ENCODE data around the gene ASXL3. TPM values are rescaled to one million over a fixed set of nuclear protein-coding genes. Genes with fewer than 3 reads are reported as not detected.

The ASXL3 gene
- total RNA-seq, 2 experiments from 2014 or later = not detected

GRCh38 chr18:33641141-33641540 lies 63.1 kb downstream of the ASXL3 start:
- no peak for DNase-seq
- no peaks in the 10 kb centered on the region for H3K36me3 Mint-ChIP-seq
- intact Hi-C loops (cut with micrococcal nuclease) = no loop called here

GRCh38 chr18:33644494-33644893 lies 66.5 kb downstream of the ASXL3 start:
- no peak for DNase-seq
- Mint-ChIP-seq H3K4me3 (no peak overlapping the region), H3K4me1 (ENCODE audit: low read depth) (no peaks in the 10 kb centered on the region), H3K27ac (no peak overlapping the region), H3K36me3 (no peaks in the 10 kb centered on the region), H3K9me3 (no peaks in the 10 kb centered on the region), H3K27me3 (no peaks in the 10 kb centered on the region)
- ChIA-PET CTCF (no interaction called here), POLR2A (no interaction called here)
- intact Hi-C loops (cut with micrococcal nuclease) = no loop called here

More at GRCh38 chr18:33641141-33641540, 63.1 kb downstream of the ASXL3 start:
- ChIA-PET POLR2A (no interaction called here), CTCF (no interaction called here)
- Mint-ChIP-seq H3K4me3 (no peak overlapping the region), H3K4me1 (ENCODE audit: low read depth) (no peaks in the 10 kb centered on the region), H3K27me3 (no peaks in the 10 kb centered on the region), H3K9me3 (peaks cover 5% of the 10 kb centered on the region), H3K27ac (no peak overlapping the region)

- no peak for DNase-seq
- intact Hi-C loops (cut with micrococcal nuclease) = no loop called here
- Mint-ChIP-seq H3K4me3 (no peak overlapping the region), H3K4me1 (ENCODE audit: low read depth) (no peaks in the 10 kb centered on the region), H3K36me3 (no peaks in the 10 kb centered on the region), H3K27me3 (no peaks in the 10 kb centered on the region), H3K9me3 (no peaks in the 10 kb centered on the region), H3K27ac (no peak overlapping the region)
- CTCF ChIA-PET = no interaction called here
- POLR2A ChIA-PET = no interaction called here
Observed at GRCh38 chr18:33647365-33647764, 69.3 kb downstream of the ASXL3 start.

- Mint-ChIP-seq H3K9me3 (no peaks in the 10 kb centered on the region), H3K4me1 (ENCODE audit: low read depth) (no peaks in the 10 kb centered on the region), H3K27me3 (no peaks in the 10 kb centered on the region), H3K27ac (no peak overlapping the region), H3K4me3 (no peak overlapping the region), H3K36me3 (no peaks in the 10 kb centered on the region)
- POLR2A ChIA-PET = no interaction called here
- CTCF ChIA-PET = no interaction called here
- DNase-seq = no peak
- intact Hi-C loops (cut with micrococcal nuclease) = loop anchor here (10.0 kb wide), 1 partner anchor 58 kb away; no protein-coding TSS in a partner anchor
Observed at GRCh38 chr18:33652635-33653034, 74.6 kb downstream of the ASXL3 start.

- Mint-ChIP-seq H3K27me3 (no peaks in the 10 kb centered on the region), H3K36me3 (no peaks in the 10 kb centered on the region), H3K9me3 (no peaks in the 10 kb centered on the region), H3K27ac (no peak overlapping the region), H3K4me3 (no peak overlapping the region), H3K4me1 (ENCODE audit: low read depth) (no peaks in the 10 kb centered on the region)
- intact Hi-C loops (cut with micrococcal nuclease) = loop anchor here (10.0 kb wide), 1 partner anchor 58 kb away; no protein-coding TSS in a partner anchor
- ChIA-PET CTCF (no interaction called here), POLR2A (no interaction called here)
- DNase-seq = no peak
Observed at GRCh38 chr18:33653231-33653630, 75.2 kb downstream of the ASXL3 start.

GRCh38 chr18:33656889-33657448 lies 79.0 kb downstream of the ASXL3 start:
- no peak overlapping the region for H3K27ac Mint-ChIP-seq
- CTCF ChIA-PET = no interaction called here
- H3K4me1 Mint-ChIP-seq (ENCODE audit: low read depth) = no peaks in the 10 kb centered on the region
- no peak for DNase-seq
- peaks cover 3% of the 10 kb centered on the region for H3K9me3 Mint-ChIP-seq
- no peaks in the 10 kb centered on the region for H3K36me3 Mint-ChIP-seq
- intact Hi-C loops (cut with micrococcal nuclease) = loop anchor here (10.0 kb wide), 1 partner anchor 62 kb away; no protein-coding TSS in a partner anchor
- no peaks in the 10 kb centered on the region for H3K27me3 Mint-ChIP-seq
- no peak overlapping the region for H3K4me3 Mint-ChIP-seq
- POLR2A ChIA-PET = no interaction called here

- ChIA-PET POLR2A (no interaction called here), CTCF (no interaction called here)
- H3K27ac Mint-ChIP-seq = no peak overlapping the region
- H3K4me3 Mint-ChIP-seq = no peak overlapping the region
- H3K9me3 Mint-ChIP-seq = peaks cover 5% of the 10 kb centered on the region
- intact Hi-C loops (cut with micrococcal nuclease) = no loop called here
- no peaks in the 10 kb centered on the region for H3K36me3 Mint-ChIP-seq
- no peak for DNase-seq
- H3K27me3 Mint-ChIP-seq = no peaks in the 10 kb centered on the region
- no peaks in the 10 kb centered on the region for H3K4me1 Mint-ChIP-seq (ENCODE audit: low read depth)
Observed at GRCh38 chr18:33660696-33661310, 82.8 kb downstream of the ASXL3 start.

- Mint-ChIP-seq H3K36me3 (no peaks in the 10 kb centered on the region), H3K27ac (no peak overlapping the region), H3K4me1 (ENCODE audit: low read depth) (no peaks in the 10 kb centered on the region), H3K9me3 (peaks cover 11% of the 10 kb centered on the region), H3K4me3 (no peak overlapping the region), H3K27me3 (no peaks in the 10 kb centered on the region)
- ChIA-PET POLR2A (no interaction called here), CTCF (no interaction called here)
- intact Hi-C loops (cut with micrococcal nuclease) = no loop called here
- no peak for DNase-seq
Observed at GRCh38 chr18:33664241-33664874, 86.3 kb downstream of the ASXL3 start.

GRCh38 chr18:33665187-33665586 lies 87.2 kb downstream of the ASXL3 start:
- H3K4me3 Mint-ChIP-seq = no peak overlapping the region
- ChIA-PET POLR2A (no interaction called here), CTCF (no interaction called here)
- intact Hi-C loops (cut with micrococcal nuclease) = no loop called here
- H3K27me3 Mint-ChIP-seq = no peaks in the 10 kb centered on the region
- no peak overlapping the region for H3K27ac Mint-ChIP-seq
- H3K4me1 Mint-ChIP-seq (ENCODE audit: low read depth) = no peaks in the 10 kb centered on the region
- H3K36me3 Mint-ChIP-seq = no peaks in the 10 kb centered on the region
- H3K9me3 Mint-ChIP-seq = peaks cover 11% of the 10 kb centered on the region
- DNase-seq = no peak

- CTCF ChIA-PET = no interaction called here
- H3K27ac Mint-ChIP-seq = no peak overlapping the region
- H3K36me3 Mint-ChIP-seq = no peaks in the 10 kb centered on the region
- no peaks in the 10 kb centered on the region for H3K27me3 Mint-ChIP-seq
- H3K9me3 Mint-ChIP-seq = peaks cover 8% of the 10 kb centered on the region
- intact Hi-C loops (cut with micrococcal nuclease) = no loop called here
- no peak for DNase-seq
- POLR2A ChIA-PET = no interaction called here
- H3K4me1 Mint-ChIP-seq (ENCODE audit: low read depth) = no peaks in the 10 kb centered on the region
- H3K4me3 Mint-ChIP-seq = no peak overlapping the region
Observed at GRCh38 chr18:33665641-33666040, 87.6 kb downstream of the ASXL3 start.

GRCh38 chr18:33666915-33667314 lies 88.9 kb downstream of the ASXL3 start:
- ChIA-PET CTCF (no interaction called here), POLR2A (no interaction called here)
- no peaks in the 10 kb centered on the region for H3K36me3 Mint-ChIP-seq
- no peak overlapping the region for H3K27ac Mint-ChIP-seq
- peaks cover 8% of the 10 kb centered on the region for H3K9me3 Mint-ChIP-seq
- H3K27me3 Mint-ChIP-seq = no peaks in the 10 kb centered on the region
- no peak for DNase-seq
- H3K4me1 Mint-ChIP-seq (ENCODE audit: low read depth) = no peaks in the 10 kb centered on the region
- H3K4me3 Mint-ChIP-seq = no peak overlapping the region
- intact Hi-C loops (cut with micrococcal nuclease) = no loop called here

GRCh38 chr18:33669589-33669988 lies 91.6 kb downstream of the ASXL3 start:
- H3K36me3 Mint-ChIP-seq = no peaks in the 10 kb centered on the region
- H3K4me1 Mint-ChIP-seq (ENCODE audit: low read depth) = no peaks in the 10 kb centered on the region
- ChIA-PET POLR2A (no interaction called here), CTCF (no interaction called here)
- no peaks in the 10 kb centered on the region for H3K27me3 Mint-ChIP-seq
- DNase-seq = no peak
- H3K27ac Mint-ChIP-seq = no peak overlapping the region
- H3K9me3 Mint-ChIP-seq = peaks cover 6% of the 10 kb centered on the region
- intact Hi-C loops (cut with micrococcal nuclease) = no loop called here
- H3K4me3 Mint-ChIP-seq = no peak overlapping the region

- no peaks in the 10 kb centered on the region for H3K27me3 Mint-ChIP-seq
- ChIA-PET POLR2A (no interaction called here), CTCF (no interaction called here)
- H3K4me3 Mint-ChIP-seq = no peak overlapping the region
- H3K27ac Mint-ChIP-seq = no peak overlapping the region
- H3K4me1 Mint-ChIP-seq (ENCODE audit: low read depth) = no peaks in the 10 kb centered on the region
- peaks cover 9% of the 10 kb centered on the region for H3K9me3 Mint-ChIP-seq
- no peak for DNase-seq
- intact Hi-C loops (cut with micrococcal nuclease) = no loop called here
- no peaks in the 10 kb centered on the region for H3K36me3 Mint-ChIP-seq
Observed at GRCh38 chr18:33670029-33670428, 92.0 kb downstream of the ASXL3 start.

Measured in activated CD4-positive, alpha-beta memory T cell treated with anti-CD3 and anti-CD28 coated beads for 36 hours (primary cell).